Articular chondrocyte of knee joint (primary cell): ENCODE data around the gene OPN1MW2. TPM values are rescaled to one million over a fixed set of nuclear protein-coding genes. Genes with fewer than 3 reads are reported as not detected.

Experiments
- total RNA-seq: library from RNA; depleted of rRNA; stranded (reverse); fragments of >200 nt; gene quantifications from 2 replicates; pipeline ENCODE4 v1.2.3, GENCODE V29; 2012

The OPN1MW2 gene
- not detected in 2 replicates for total RNA-seq

DNA sequence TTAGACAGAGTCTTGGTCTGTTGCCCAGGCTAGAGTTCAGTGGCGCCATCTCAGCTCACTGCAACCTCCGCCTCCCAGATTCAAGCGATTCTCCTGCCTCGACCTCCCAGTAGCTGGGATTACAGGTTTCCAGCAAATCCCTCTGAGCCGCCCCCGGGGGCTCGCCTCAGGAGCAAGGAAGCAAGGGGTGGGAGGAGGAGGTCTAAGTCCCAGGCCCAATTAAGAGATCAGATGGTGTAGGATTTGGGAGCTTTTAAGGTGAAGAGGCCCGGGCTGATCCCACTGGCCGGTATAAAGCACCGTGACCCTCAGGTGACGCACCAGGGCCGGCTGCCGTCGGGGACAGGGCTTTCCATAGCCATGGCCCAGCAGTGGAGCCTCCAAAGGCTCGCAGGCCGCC, at the start of gene OPN1MW2:
OPN1MW2 (plus strand) TSS at position 301 of the 400 bp plus-strand sequence; CDS start at position 361, 60 bp downstream.

DNA sequence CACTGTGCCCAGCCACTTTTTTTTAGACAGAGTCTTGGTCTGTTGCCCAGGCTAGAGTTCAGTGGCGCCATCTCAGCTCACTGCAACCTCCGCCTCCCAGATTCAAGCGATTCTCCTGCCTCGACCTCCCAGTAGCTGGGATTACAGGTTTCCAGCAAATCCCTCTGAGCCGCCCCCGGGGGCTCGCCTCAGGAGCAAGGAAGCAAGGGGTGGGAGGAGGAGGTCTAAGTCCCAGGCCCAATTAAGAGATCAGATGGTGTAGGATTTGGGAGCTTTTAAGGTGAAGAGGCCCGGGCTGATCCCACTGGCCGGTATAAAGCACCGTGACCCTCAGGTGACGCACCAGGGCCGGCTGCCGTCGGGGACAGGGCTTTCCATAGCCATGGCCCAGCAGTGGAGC, 37.3 kb upstream of the OPN1MW2 start, which contains the start of gene OPN1MW:
OPN1MW (plus strand) TSS at position 301 of the 400 bp plus-strand sequence; CDS start at position 383, 82 bp downstream.

DNA sequence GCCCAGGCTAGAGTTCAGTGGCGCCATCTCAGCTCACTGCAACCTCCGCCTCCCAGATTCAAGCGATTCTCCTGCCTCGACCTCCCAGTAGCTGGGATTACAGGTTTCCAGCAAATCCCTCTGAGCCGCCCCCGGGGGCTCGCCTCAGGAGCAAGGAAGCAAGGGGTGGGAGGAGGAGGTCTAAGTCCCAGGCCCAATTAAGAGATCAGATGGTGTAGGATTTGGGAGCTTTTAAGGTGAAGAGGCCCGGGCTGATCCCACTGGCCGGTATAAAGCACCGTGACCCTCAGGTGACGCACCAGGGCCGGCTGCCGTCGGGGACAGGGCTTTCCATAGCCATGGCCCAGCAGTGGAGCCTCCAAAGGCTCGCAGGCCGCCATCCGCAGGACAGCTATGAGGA, 37.7 kb downstream of the OPN1MW2 start, which contains the start of gene OPN1MW3:
OPN1MW3 (plus strand) TSS at position 301 of the 400 bp plus-strand sequence; CDS start at position 339, 38 bp downstream.

Other genes with a start within 250 kb of the OPN1MW2 start
- 21.5 and 26.9 TPM in 2 replicates for gene HCFC1, start 247.9 kb upstream of the OPN1MW2 start, total RNA-seq
- 5.1 and 5.7 TPM in 2 replicates for gene TMEM187, start 247.0 kb upstream of the OPN1MW2 start, total RNA-seq
- 47.1 and 71.7 TPM in 2 replicates for gene IRAK1, start 199.9 kb upstream of the OPN1MW2 start, total RNA-seq
- 37.0 and 40.6 TPM in 2 replicates for gene MECP2, start 122.0 kb upstream of the OPN1MW2 start, total RNA-seq
- not detected in 2 replicates for gene OPN1LW, start 75.5 kb upstream of the OPN1MW2 start, total RNA-seq
- gene OPN1MW, start 37.2 kb upstream of the OPN1MW2 start, total RNA-seq, result not detected in 2 replicates
- gene OPN1MW3, start 37.8 kb downstream of the OPN1MW2 start, total RNA-seq, result not detected in 2 replicates
- gene TEX28, start 75.4 kb downstream of the OPN1MW2 start, total RNA-seq, result not detected in 2 replicates
- gene TKTL1, start 76.0 kb downstream of the OPN1MW2 start, total RNA-seq, result not detected in 2 replicates
- 1,743 and 1,971 TPM in 2 replicates for gene FLNA, start 154.9 kb downstream of the OPN1MW2 start, total RNA-seq
- 34.8 and 40.5 TPM in 2 replicates for gene EMD, start 159.5 kb downstream of the OPN1MW2 start, total RNA-seq
- gene RPL10, start 178.6 kb downstream of the OPN1MW2 start, total RNA-seq, result 2,325 and 2,873 TPM in 2 replicates
- 55.5 and 61.5 TPM in 2 replicates for gene DNASE1L1, start 189.5 kb downstream of the OPN1MW2 start, total RNA-seq
- gene TAFAZZIN, start 191.8 kb downstream of the OPN1MW2 start, total RNA-seq, result 12.0 and 12.2 TPM in 2 replicates
- 31.6 and 37.2 TPM in 2 replicates for gene ATP6AP1, start 208.9 kb downstream of the OPN1MW2 start, total RNA-seq
- 59.5 and 77.8 TPM in 2 replicates for gene GDI1, start 217.4 kb downstream of the OPN1MW2 start, total RNA-seq
- gene FAM50A, start 224.4 kb downstream of the OPN1MW2 start, total RNA-seq, result 30.6 and 36.6 TPM in 2 replicates
- gene PLXNA3, start 238.5 kb downstream of the OPN1MW2 start, total RNA-seq, result 12.9 and 16.9 TPM in 2 replicates